ENCODE data around the gene DDN.

DDN gene

GRCh38 chr12:49040364-49040855 is 41.2 kb upstream of the DDN start:
- H3K4ac ChIP-seq (ENCODE audit: low read length): no peak overlapping the region
- H2AK5ac ChIP-seq (ENCODE audit: low read depth, low read length): no peak overlapping the region
- peaks cover 72 to 99% of the 10 kb centered on the region in 2 donors for H3K36me3 ChIP-seq (replicated peaks in 1 of 2; ENCODE audit: control insufficient read depth in 2 of 2, insufficient read depth in 2 of 2, low read length in 2 of 2)
- H3K4me3 ChIP-seq (ENCODE audit: low read length in 2 of 2): no peak overlapping the region
- H2BK12ac ChIP-seq (ENCODE audit: low read length): no peak overlapping the region
- H4K91ac ChIP-seq (ENCODE audit: low read depth, low read length, poor library complexity): no peak overlapping the region
- H2BK5ac ChIP-seq (ENCODE audit: low read length): no peak overlapping the region
- H3K9ac ChIP-seq (ENCODE audit: low read depth, low read length, poor library complexity): peak overlapping the region; percentile 12
- no CpG with 5 or more reads among the region's 14 CpGs for WGBS, 2 donors (ENCODE audit: extremely low coverage in 2 of 2, insufficient read length in 2 of 2, insufficient replicate concordance in 1 of 2)
- no peak overlapping the region for H3K18ac ChIP-seq (ENCODE audit: low read length)
- H3K79me1 ChIP-seq (ENCODE audit: low read depth, low read length): peaks cover 21% of the 10 kb centered on the region
- no peak for DNase-seq (ENCODE audit: low spot score)
- no peaks in the 10 kb centered on the region for H3K9me3 ChIP-seq (replicated peaks in 1 of 2; ENCODE audit: control insufficient read depth in 2 of 2, insufficient read depth in 1 of 2, low read depth in 1 of 2, low read length in 2 of 2)
- H2AFZ ChIP-seq (ENCODE audit: low read length): no peak overlapping the region
- no peak overlapping the region for H3K23ac ChIP-seq (ENCODE audit: low read depth, low read length, poor library complexity)
- no peak overlapping the region for H2BK120ac ChIP-seq (ENCODE audit: low read depth, low read length)
- no peak overlapping the region for H3K4me2 ChIP-seq (ENCODE audit: insufficient read depth, low read length, poor library complexity, severe bottlenecking)
- H3K4me1 ChIP-seq (ENCODE audit: control insufficient read depth in 2 of 2, insufficient read depth in 1 of 2, low read depth in 1 of 2, low read length in 2 of 2): no peaks in the 10 kb centered on the region
- peak overlapping the region; percentile 48 for H4K8ac ChIP-seq (ENCODE audit: low read depth, low read length)
- H2BK15ac ChIP-seq (ENCODE audit: low read length): no peak overlapping the region
- no peak overlapping the region for H3K27ac ChIP-seq (replicated peaks; ENCODE audit: low read length)
- H3K27me3 ChIP-seq (ENCODE audit: control insufficient read depth in 3 of 3, insufficient read depth in 3 of 3, low read depth in 1 of 3, low read length in 3 of 3): no peaks in the 10 kb centered on the region
- H3K14ac ChIP-seq (ENCODE audit: low read length): no peak overlapping the region

DNA sequence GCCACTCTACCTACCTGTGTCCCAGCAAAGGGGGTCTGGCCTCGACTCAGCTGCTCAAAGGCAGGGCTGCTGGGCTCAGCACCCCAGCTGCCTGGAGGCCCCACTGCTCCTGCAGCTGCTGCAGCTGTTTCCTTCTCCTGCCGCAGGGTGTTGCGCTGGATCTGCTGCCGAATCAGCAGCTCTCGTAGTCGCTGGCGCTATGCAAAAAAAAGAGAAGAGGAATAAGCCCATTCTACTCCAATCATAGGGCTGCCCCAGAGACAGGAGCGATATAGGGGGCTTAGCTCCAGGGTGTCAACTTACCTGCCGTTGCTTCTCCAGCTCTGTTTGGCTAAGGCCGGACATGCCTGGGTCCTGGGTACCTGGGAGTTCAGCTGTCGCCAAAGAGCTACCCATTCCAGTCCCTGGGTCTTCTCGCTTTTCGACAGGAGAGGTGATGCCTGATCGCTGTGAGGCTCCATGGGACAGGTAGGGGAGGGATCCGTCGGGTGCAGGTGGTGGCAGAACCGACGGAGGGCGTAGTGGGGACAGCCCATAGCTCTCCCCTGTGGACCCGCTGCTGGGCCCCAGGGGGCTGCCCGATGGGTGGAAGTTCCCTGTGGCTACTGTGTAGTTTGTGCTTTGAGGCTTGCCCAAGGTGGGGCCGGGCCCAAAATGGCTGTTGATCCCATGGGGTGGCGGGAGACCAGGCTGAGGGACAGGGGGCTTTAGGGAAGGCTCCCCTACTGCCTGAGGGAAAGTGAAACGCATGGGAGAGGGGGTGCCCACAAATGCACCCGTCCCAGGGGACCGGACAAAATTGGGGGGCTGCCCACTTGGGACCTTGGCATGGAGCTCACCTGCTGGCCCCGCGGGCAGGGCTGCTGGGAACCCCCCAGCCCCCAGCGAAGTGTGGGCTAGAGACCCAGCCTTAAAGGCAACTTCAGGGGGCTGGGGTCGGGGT is 40.5 kb upstream of the DDN start:
- H3K4me1 ChIP-seq (ENCODE audit: control insufficient read depth in 2 of 2, insufficient read depth in 1 of 2, low read depth in 1 of 2, low read length in 2 of 2): no peaks in the 10 kb centered on the region
- H3K36me3 ChIP-seq (replicated peaks in 1 of 2; ENCODE audit: control insufficient read depth in 2 of 2, insufficient read depth in 2 of 2, low read length in 2 of 2): peaks cover 71 to 99% of the 10 kb centered on the region in 2 donors
- H4K91ac ChIP-seq (ENCODE audit: low read depth, low read length, poor library complexity): no peak overlapping the region
- no peak for DNase-seq (ENCODE audit: low spot score)
- H4K8ac ChIP-seq (ENCODE audit: low read depth, low read length): no peak overlapping the region
- H3K14ac ChIP-seq (ENCODE audit: low read length): no peak overlapping the region
- no peaks in the 10 kb centered on the region for H3K9me3 ChIP-seq (replicated peaks in 1 of 2; ENCODE audit: control insufficient read depth in 2 of 2, insufficient read depth in 1 of 2, low read depth in 1 of 2, low read length in 2 of 2)
- H3K18ac ChIP-seq (ENCODE audit: low read length): no peak overlapping the region
- H3K9ac ChIP-seq (ENCODE audit: low read depth, low read length, poor library complexity): no peak overlapping the region
- no peaks in the 10 kb centered on the region for H3K27me3 ChIP-seq (ENCODE audit: control insufficient read depth in 3 of 3, insufficient read depth in 3 of 3, low read depth in 1 of 3, low read length in 3 of 3)
- no peak overlapping the region for H2BK12ac ChIP-seq (ENCODE audit: low read length)
- H3K79me1 ChIP-seq (ENCODE audit: low read depth, low read length): peaks cover 21% of the 10 kb centered on the region
- H3K4me3 ChIP-seq (ENCODE audit: low read length in 2 of 2): no peak overlapping the region
- WGBS, 2 donors (ENCODE audit: extremely low coverage in 2 of 2, insufficient read length in 2 of 2, insufficient replicate concordance in 1 of 2): no CpG with 5 or more reads among the region's 30 CpGs
- no peak overlapping the region for H2AFZ ChIP-seq (ENCODE audit: low read length)
- no peak overlapping the region for H2AK5ac ChIP-seq (ENCODE audit: low read depth, low read length)
- H3K4ac ChIP-seq (ENCODE audit: low read length): no peak overlapping the region
- no peak overlapping the region for H3K4me2 ChIP-seq (ENCODE audit: insufficient read depth, low read length, poor library complexity, severe bottlenecking)
- no peak overlapping the region for H2BK5ac ChIP-seq (ENCODE audit: low read length)
- no peak overlapping the region for H2BK15ac ChIP-seq (ENCODE audit: low read length)
- no peak overlapping the region for H2BK120ac ChIP-seq (ENCODE audit: low read depth, low read length)
- H3K27ac ChIP-seq (replicated peaks; ENCODE audit: low read length): no peak overlapping the region
- no peak overlapping the region for H3K23ac ChIP-seq (ENCODE audit: low read depth, low read length, poor library complexity)

- Histone ChIP-seq H3K9me3 (replicated peaks in 1 of 2; ENCODE audit: control insufficient read depth in 2 of 2, insufficient read depth in 1 of 2, low read depth in 1 of 2, low read length in 2 of 2) (no peaks in the 10 kb centered on the region), H3K4me3 (ENCODE audit: low read length in 2 of 2) (no peak overlapping the region), H3K27ac (replicated peaks; ENCODE audit: low read length) (no peak overlapping the region), H3K4me2 (ENCODE audit: insufficient read depth, low read length, poor library complexity, severe bottlenecking) (no peak overlapping the region), H2AFZ (ENCODE audit: low read length) (no peak overlapping the region), H4K8ac (ENCODE audit: low read depth, low read length) (no peak overlapping the region), H3K9ac (ENCODE audit: low read depth, low read length, poor library complexity) (no peak overlapping the region), H3K4me1 (ENCODE audit: control insufficient read depth in 2 of 2, insufficient read depth in 1 of 2, low read depth in 1 of 2, low read length in 2 of 2) (no peaks in the 10 kb centered on the region), H3K23ac (ENCODE audit: low read depth, low read length, poor library complexity) (no peak overlapping the region), H3K14ac (ENCODE audit: low read length) (no peak overlapping the region), H3K79me1 (ENCODE audit: low read depth, low read length) (peaks cover 21% of the 10 kb centered on the region), H2BK12ac (ENCODE audit: low read length) (no peak overlapping the region), H3K36me3 (replicated peaks in 1 of 2; ENCODE audit: control insufficient read depth in 2 of 2, insufficient read depth in 2 of 2, low read length in 2 of 2) (peaks cover 71 to 99% of the 10 kb centered on the region in 2 donors), H2BK15ac (ENCODE audit: low read length) (no peak overlapping the region), H3K27me3 (ENCODE audit: control insufficient read depth in 3 of 3, insufficient read depth in 3 of 3, low read depth in 1 of 3, low read length in 3 of 3) (no peaks in the 10 kb centered on the region), H2BK5ac (ENCODE audit: low read length) (no peak overlapping the region), H3K18ac (ENCODE audit: low read length) (no peak overlapping the region), H2AK5ac (ENCODE audit: low read depth, low read length) (no peak overlapping the region), H4K91ac (ENCODE audit: low read depth, low read length, poor library complexity) (no peak overlapping the region), H3K4ac (ENCODE audit: low read length) (no peak overlapping the region), H2BK120ac (ENCODE audit: low read depth, low read length) (no peak overlapping the region)
- no CpG with 5 or more reads among the region's 20 CpGs for WGBS, 2 donors (ENCODE audit: extremely low coverage in 2 of 2, insufficient read length in 2 of 2, insufficient replicate concordance in 1 of 2)
- DNase-seq (ENCODE audit: low spot score): no peak
Observed at GRCh38 chr12:49038291-49038955, 39.2 kb upstream of the DDN start.

- no peak overlapping the region for H4K91ac ChIP-seq (ENCODE audit: low read depth, low read length, poor library complexity)
- H4K8ac ChIP-seq (ENCODE audit: low read depth, low read length): peak overlapping the region; percentile 48
- H3K23ac ChIP-seq (ENCODE audit: low read depth, low read length, poor library complexity): no peak overlapping the region
- no peaks in the 10 kb centered on the region for H3K27me3 ChIP-seq (ENCODE audit: control insufficient read depth in 3 of 3, insufficient read depth in 3 of 3, low read depth in 1 of 3, low read length in 3 of 3)
- no peak overlapping the region for H2AK5ac ChIP-seq (ENCODE audit: low read depth, low read length)
- no peak for DNase-seq (ENCODE audit: low spot score)
- no CpG with 5 or more reads among the region's 7 CpGs for WGBS, 2 donors (ENCODE audit: extremely low coverage in 2 of 2, insufficient read length in 2 of 2, insufficient replicate concordance in 1 of 2)
- peaks cover 71 to 99% of the 10 kb centered on the region in 2 donors for H3K36me3 ChIP-seq (replicated peaks in 1 of 2; ENCODE audit: control insufficient read depth in 2 of 2, insufficient read depth in 2 of 2, low read length in 2 of 2)
- H2AFZ ChIP-seq (ENCODE audit: low read length): no peak overlapping the region
- H3K4ac ChIP-seq (ENCODE audit: low read length): no peak overlapping the region
- H2BK120ac ChIP-seq (ENCODE audit: low read depth, low read length): no peak overlapping the region
- H3K27ac ChIP-seq (replicated peaks; ENCODE audit: low read length): no peak overlapping the region
- H2BK15ac ChIP-seq (ENCODE audit: low read length): no peak overlapping the region
- H3K9ac ChIP-seq (ENCODE audit: low read depth, low read length, poor library complexity): no peak overlapping the region
- no peaks in the 10 kb centered on the region for H3K9me3 ChIP-seq (replicated peaks in 1 of 2; ENCODE audit: control insufficient read depth in 2 of 2, insufficient read depth in 1 of 2, low read depth in 1 of 2, low read length in 2 of 2)
- no peak overlapping the region for H3K18ac ChIP-seq (ENCODE audit: low read length)
- no peak overlapping the region for H2BK5ac ChIP-seq (ENCODE audit: low read length)
- H2BK12ac ChIP-seq (ENCODE audit: low read length): no peak overlapping the region
- H3K4me2 ChIP-seq (ENCODE audit: insufficient read depth, low read length, poor library complexity, severe bottlenecking): no peak overlapping the region
- no peak overlapping the region for H3K4me3 ChIP-seq (ENCODE audit: low read length in 2 of 2)
- peaks cover 18% of the 10 kb centered on the region for H3K79me1 ChIP-seq (ENCODE audit: low read depth, low read length)
- H3K14ac ChIP-seq (ENCODE audit: low read length): no peak overlapping the region
- no peaks in the 10 kb centered on the region for H3K4me1 ChIP-seq (ENCODE audit: control insufficient read depth in 2 of 2, insufficient read depth in 1 of 2, low read depth in 1 of 2, low read length in 2 of 2)
Observed at GRCh38 chr12:49037947-49038237, 38.7 kb upstream of the DDN start.

Data from neuronal stem cell (in vitro differentiated cells).